ENCODE measurements around the gene DLX2.
A peak's percentile ranks its signal among the peaks of the same experiment; 100 is the strongest.
"Not testable (repeated sequence)": the region's sequence is repeated elsewhere in the genome, so short reads cannot be mapped to it uniquely, and the experiment has no call there.

DLX2 gene

GRCh38 chr2:172102391-172103359, at the start of gene DLX2:
Gene DLX2 (minus strand): TSS chr2:172102900. CDS start chr2:172102538, 362 bp downstream.
- peak; percentile 61 for DNase-seq (ENCODE audit: low read depth)

DNA sequence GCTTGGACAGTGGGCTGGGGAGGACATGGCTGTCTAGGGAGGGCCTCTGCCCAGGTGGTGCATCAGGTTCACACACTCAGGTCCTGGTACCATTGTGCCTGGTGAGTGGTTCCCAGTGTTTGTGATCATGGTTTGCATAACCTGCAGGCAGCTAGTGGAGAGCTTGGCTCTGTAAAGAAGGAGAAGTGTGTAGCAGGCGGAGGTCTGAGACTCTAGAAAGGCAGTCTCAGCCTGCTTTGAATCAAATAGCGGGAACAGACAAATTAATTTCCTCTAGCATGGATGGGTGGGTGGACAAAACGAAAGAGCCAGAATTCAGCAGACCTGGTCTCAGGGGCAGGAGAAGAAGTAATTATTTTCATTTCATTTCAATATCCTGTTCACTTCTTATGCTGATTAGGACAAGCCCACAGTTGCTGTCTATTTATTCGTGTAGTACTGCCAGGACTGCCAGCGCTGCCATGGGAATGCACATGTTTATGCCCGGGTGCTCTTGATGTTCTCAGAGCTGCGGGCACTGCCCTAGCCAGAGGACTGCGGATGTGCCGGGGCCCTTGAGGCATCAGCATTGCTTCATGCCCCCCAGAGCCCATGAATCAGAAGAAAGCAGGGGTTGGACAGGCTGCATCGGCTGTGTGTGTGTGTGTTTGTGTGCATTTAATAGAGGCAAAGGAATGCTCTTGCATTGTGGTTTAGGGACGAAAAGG, 45.4 kb upstream of the DLX2 start:
- no peak for DNase-seq (ENCODE audit: low read depth)

DNA sequence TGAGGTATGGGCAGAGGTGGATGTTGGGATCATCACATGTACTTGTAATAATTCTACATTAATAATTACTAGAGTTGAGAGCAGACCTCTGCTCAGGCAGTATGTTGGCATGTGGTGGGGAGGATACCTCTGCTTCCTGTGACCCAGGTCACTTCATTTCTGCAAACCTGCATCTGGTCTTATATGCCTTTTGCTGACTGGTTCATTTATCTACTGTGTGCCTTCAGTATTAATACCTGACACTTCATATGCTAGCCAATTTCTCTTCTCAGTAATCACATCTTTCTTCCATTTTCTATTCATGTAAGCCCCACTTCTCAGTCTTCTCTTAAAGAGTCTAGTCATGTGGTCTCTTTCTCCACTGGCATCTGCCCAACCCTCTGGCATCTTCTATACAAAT, 41.1 kb upstream of the DLX2 start:
- no peak for DNase-seq (ENCODE audit: low read depth)

- DNase-seq (ENCODE audit: low read depth): not testable (repeated sequence)
These were observed 36.0 kb upstream of the DLX2 start for GRCh38 chr2:172138727-172139126.

GRCh38 chr2:172137943-172138342, 35.2 kb upstream of the DLX2 start:
- no peak for DNase-seq (ENCODE audit: low read depth)

DNA sequence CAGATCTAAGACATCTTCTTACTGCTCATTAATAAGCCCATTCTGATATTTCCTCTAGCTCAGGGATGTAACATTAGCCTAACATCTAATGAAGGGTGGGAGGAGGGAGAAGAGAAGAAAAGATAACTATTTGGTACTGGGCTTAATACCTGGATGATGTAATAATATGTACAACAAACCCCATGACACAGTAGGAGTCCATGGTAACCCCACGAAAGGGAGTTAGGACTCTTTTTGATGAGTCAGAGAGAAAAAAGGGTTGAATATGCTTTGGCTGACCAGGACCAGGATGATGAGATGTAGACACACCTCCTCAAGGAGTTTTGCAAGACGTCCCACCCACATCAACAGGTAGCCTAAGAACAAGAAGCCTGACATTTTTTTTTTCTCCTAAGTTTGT, 34.4 kb upstream of the DLX2 start:
- no peak for DNase-seq (ENCODE audit: low read depth)

DNA sequence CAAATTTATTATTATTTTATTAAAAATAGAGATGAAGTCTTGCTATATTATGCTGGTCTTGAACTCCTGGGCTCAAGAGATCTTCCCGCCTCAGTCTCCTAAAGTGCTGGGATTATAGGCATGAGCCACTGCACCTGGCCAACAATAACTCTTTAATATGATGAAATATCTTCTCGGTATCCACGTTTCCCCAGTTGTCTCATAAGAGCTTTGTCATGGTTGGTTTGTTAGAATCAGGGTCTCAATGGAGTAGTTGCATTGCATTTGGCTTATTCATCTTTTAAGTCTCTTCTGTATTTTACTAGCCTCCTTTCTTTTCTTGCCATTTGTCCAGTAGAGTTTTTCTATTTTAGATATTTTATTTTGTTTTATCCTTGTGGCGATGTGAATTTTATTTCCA, 32.7 kb upstream of the DLX2 start:
- no peak for DNase-seq (ENCODE audit: low read depth)

- DNase-seq (ENCODE audit: low read depth): no peak
These were observed 31.6 kb upstream of the DLX2 start for GRCh38 chr2:172134270-172134669.

DNA sequence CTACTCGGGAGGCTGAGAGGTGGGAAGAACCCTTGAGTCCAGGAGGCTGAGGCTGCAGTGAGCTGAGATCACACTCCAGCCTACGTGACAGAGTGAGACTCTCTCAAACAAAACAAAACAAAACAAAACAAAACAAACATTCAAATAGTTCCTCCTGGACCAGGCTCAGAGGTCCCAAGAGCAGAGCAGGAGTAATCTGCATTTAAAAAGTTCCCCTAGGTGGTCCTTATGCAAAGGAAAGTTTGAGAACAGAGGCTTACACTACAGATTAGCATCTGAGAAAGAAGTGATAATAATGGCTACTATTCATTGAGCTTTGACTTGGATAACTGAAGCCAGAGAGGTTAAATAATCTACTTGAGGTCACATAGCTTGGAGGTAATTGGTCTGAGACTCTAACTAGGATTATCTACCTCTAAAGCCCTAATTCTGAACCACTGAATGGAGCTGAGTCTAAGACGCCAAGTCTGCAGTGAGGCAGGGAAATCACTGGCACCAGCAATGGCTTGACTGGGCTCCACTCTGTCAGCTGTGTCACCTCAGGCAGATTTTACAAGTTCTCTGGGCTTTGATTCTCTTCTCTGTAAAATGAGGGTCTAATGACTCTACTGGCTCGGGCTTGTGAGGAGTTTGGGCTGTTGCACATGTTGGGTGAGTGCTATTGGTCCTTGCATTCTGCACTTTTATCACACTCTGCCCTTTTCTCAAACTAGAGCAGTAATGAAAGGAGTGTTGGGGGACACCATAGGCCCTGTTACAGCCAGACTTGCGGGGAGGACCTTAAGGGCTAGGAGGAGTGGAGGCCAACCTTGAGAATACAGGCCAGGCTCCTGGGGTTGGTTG, 29.2 kb upstream of the DLX2 start:
- no peak for DNase-seq (ENCODE audit: low read depth)

- DNase-seq (ENCODE audit: low read depth): no peak
These were observed 26.7 kb upstream of the DLX2 start for GRCh38 chr2:172129404-172129803.

DNA sequence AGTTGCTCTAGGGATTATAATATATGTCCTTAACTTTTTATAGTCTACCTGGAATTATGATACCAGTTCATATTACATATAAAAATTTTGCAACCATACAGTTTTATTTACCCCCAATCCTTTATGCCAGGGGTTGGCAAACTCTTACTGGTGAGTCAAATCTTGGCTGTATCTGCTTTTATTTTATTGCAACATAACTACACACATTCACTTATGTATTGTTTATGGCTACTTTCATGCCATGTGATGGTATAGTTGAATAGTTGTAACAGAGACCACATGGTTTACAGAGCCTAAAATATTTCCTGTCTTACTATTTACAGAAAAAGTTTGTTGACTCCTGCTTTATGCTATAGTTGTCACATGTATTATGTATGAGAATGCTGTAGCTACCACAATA, 25.8 kb upstream of the DLX2 start:
- DNase-seq (ENCODE audit: low read depth): peak; percentile 12

DNA sequence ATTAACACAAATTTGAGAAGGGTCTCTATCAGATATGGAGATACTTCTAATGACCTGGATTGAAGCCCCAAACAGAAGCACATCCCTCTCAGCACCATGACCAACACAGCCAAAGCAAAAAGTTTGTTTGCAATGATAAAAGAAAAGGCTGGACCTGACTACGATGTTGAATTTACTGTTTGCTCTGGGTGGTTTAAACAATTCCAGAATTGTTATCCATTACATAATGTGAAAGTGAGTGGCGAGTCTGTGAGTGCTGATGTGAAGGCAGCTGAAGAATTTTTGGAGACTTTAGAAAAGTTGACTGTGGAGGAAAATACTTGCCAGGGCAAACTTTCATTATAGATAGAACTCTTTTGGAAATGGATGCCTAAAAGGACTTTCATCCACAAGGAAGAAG, 17.4 kb upstream of the DLX2 start:
- no peak for DNase-seq (ENCODE audit: low read depth)

- peak; percentile 78 for DNase-seq (ENCODE audit: low read depth)
These were observed 16.4 kb upstream of the DLX2 start for GRCh38 chr2:172119089-172119488.

DNA sequence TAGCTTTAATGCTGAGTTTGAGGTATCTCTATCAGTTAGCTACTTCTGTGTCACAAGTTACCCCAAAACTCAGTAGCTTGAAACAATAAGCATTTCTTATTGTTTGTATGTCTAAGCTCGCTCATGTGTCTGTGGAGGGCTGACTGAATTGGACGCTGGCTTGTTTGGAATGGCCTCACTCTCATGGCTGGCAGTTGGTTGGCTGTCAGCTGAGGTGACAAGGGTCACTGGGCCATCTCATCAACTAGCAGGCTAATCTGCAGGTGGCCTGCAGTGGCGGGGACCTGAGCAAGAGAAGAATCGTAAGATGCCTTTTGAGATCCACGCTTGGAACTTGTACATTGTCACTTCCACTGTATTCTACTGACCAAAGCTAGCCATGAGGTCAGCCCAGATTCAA, 13.4 kb upstream of the DLX2 start:
- DNase-seq (ENCODE audit: low read depth): no peak

DNA sequence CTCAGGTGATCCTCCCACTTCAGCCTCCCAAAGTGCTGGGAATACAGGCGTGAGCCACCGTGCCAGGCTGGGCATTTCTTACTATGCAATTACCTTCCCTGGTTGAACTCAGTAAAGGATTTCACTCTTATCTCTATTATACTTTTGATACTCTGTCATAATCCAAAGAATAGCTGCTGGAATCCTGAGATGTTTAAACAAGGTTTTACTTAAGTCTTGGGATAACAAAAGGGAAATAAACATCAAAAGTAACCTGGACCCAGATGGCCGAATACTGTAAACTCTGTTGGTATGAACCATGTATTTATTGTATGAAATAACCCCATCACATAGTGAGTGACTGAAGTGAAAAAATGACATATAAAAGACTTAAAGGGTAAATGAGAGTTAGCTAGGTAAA, 11.9 kb upstream of the DLX2 start:
- DNase-seq (ENCODE audit: low read depth): no peak

DNA sequence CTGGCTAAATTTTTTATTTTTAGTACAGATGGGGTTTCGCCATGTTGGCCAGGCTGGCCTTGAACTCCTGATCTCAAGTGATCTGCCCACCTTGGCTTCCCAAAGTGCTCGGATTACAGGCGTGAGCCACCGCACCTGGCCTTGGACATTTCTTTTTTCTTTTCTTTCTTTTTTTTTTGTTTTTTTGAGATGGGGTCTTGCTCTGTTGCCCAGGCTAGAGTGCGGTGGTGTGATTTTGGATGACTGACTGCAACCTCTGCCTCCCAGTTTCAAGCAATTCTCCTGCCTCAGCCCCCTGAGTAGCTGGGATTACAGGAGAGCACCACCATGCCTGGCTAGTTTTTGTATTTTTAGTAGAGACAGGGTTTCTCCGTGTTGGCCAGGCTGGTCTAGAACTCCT, 11.5 kb upstream of the DLX2 start:
- DNase-seq (ENCODE audit: low read depth): not testable (repeated sequence)

DNA sequence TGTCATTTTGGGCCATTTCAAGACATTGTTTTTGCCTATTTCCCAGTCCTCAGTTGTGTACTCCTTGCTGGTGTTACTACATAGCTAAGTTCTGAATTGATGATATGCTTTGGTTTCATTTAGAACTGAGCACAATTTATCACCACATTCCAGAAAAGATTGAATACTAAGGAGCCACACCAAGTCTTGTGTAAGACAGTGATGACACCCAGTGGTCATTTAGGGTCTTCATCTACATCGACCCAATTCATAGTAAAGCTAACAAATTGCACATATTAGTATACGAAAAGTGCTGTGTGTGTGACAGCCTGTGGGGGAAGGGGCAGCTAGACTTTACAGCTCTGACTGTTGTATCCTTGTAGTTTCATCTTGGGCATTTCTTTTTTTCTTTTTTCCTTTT, 10.9 kb upstream of the DLX2 start:
- DNase-seq (ENCODE audit: low read depth): peak; percentile 34

DNA sequence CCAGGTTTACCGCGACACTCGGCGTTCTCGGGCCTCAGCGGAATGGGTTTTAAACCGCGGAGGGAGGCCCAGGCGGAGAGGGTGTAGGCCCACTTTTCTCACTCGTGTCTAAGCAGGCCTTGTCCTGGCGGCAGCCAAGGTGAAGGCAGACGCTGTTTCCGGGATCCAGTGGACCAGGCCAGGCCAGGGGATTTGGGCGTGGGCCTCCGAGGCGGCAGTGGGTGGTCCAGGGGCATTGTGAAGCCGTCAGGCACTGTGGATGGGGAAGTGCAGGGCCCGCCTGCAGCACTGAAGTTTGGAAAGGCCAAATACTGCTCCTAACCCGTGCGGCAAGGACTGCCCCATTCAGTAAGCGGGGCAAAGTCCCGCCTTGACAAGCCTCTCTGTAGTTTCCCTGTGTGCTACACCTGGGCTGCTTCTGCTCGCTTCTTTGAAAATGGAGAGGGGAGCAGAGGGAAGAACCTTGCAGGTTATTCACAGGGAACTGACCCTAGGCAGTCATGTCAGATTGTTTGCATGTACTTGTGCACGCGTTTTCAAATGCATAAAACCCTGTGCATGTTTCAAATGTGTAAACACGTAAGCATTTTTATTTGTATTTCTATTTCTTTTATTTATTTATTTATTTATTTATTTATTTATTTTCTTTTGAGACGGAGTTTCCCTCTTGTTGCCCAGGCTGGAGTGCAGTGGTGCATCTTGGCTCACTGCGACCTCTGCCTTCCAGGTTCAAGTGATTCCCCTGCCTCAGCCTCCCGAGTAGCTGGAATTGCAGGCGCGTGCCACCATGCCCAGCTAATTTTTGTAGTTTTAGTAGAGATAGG, 7.5 kb upstream of the DLX2 start:
- DNase-seq (ENCODE audit: low read depth): no peak

GRCh38 chr2:172109256-172109987, 6.7 kb upstream of the DLX2 start:
- no peak for DNase-seq (ENCODE audit: low read depth)

- DNase-seq (ENCODE audit: low read depth): no peak
These were observed 5.9 kb upstream of the DLX2 start for GRCh38 chr2:172108587-172108930.
